Measurements from ENCODE around the gene MAP2K1. TPM values are rescaled to one million over a fixed set of nuclear protein-coding genes. Genes with fewer than 3 reads are reported as not detected.

MAP2K1 gene
- total and polyA plus RNA-seq, 9 of the 15 experiments (the other 6 are each of a cell fraction or from before 2014, with no cell fraction given): 7.5 to 58.3 (median 30.0) TPM

GRCh38 chr15:66504563-66505429, 118.1 kb downstream of the MAP2K1 start, which contains the start of the genes RPL4 and ZWILCH (continued):
- TF ChIP-seq HMBOX1 (IDR thresholded peaks at IDR 0.05) (no peak), NELFE (IDR thresholded peaks at IDR 0.05; ENCODE audit: insufficient read depth, insufficient read length) (peak; percentile 36), CHD4 (IDR thresholded peaks at IDR 0.05; ENCODE audit: insufficient read depth, insufficient replicate concordance, low read depth, low read length, poor library complexity, severe bottlenecking) (no peak), HNRNPLL (IDR thresholded peaks at IDR 0.05; ENCODE audit: low read depth, low read length, poor library complexity, severe bottlenecking) (no peak), ZNF551 (CRISPR knock-in tag; IDR thresholded peaks at IDR 0.05) (no peak), RFX1 (IDR thresholded peaks at IDR 0.05) (no peak), KDM5B (IDR thresholded peaks at IDR 0.05; ENCODE audit: insufficient replicate concordance, low read depth, low read length) (peak; percentile 97), TRIM24 (IDR thresholded peaks at IDR 0.05) (0 out of 4 replicates have a peak, but pooled peaks have one; percentile 24 to 37), JUN (IDR thresholded peaks at IDR 0.05; ENCODE audit: borderline replicate concordance, low read depth, low read length) (0 out of 2 replicates have a peak, but pooled peaks have one; percentile 12), JUN (CRISPR knock-in tag; IDR thresholded peaks at IDR 0.05; ENCODE audit: borderline replicate concordance) (no peak), FOXA1 (IDR thresholded peaks at IDR 0.05; ENCODE audit: borderline replicate concordance) (no peak), TSC22D4 (tag; IDR thresholded peaks at IDR 0.05) (no peak), ZSCAN29 (IDR thresholded peaks at IDR 0.05) (no peak), SMAD3 (CRISPR knock-in tag; conservative IDR thresholded peaks at IDR 0.05) (no peak)
- TF ChIP-seq, protein P1, sequence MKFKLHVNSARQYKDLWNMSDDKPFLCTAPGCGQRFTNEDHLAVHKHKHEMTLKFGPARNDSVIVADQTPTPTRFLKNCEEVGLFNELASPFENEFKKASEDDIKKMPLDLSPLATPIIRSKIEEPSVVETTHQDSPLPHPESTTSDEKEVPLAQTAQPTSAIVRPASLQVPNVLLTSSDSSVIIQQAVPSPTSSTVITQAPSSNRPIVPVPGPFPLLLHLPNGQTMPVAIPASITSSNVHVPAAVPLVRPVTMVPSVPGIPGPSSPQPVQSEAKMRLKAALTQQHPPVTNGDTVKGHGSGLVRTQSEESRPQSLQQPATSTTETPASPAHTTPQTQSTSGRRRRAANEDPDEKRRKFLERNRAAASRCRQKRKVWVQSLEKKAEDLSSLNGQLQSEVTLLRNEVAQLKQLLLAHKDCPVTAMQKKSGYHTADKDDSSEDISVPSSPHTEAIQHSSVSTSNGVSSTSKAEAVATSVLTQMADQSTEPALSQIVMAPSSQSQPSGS (CRISPR knock-in tag; IDR thresholded peaks at IDR 0.05): no peak
- TF ChIP-seq, protein P2, sequence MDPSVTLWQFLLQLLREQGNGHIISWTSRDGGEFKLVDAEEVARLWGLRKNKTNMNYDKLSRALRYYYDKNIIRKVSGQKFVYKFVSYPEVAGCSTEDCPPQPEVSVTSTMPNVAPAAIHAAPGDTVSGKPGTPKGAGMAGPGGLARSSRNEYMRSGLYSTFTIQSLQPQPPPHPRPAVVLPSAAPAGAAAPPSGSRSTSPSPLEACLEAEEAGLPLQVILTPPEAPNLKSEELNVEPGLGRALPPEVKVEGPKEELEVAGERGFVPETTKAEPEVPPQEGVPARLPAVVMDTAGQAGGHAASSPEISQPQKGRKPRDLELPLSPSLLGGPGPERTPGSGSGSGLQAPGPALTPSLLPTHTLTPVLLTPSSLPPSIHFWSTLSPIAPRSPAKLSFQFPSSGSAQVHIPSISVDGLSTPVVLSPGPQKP (CRISPR knock-in tag; IDR thresholded peaks at IDR 0.05): no peak
